Measurements from ENCODE around the gene DVL2.

DNA sequence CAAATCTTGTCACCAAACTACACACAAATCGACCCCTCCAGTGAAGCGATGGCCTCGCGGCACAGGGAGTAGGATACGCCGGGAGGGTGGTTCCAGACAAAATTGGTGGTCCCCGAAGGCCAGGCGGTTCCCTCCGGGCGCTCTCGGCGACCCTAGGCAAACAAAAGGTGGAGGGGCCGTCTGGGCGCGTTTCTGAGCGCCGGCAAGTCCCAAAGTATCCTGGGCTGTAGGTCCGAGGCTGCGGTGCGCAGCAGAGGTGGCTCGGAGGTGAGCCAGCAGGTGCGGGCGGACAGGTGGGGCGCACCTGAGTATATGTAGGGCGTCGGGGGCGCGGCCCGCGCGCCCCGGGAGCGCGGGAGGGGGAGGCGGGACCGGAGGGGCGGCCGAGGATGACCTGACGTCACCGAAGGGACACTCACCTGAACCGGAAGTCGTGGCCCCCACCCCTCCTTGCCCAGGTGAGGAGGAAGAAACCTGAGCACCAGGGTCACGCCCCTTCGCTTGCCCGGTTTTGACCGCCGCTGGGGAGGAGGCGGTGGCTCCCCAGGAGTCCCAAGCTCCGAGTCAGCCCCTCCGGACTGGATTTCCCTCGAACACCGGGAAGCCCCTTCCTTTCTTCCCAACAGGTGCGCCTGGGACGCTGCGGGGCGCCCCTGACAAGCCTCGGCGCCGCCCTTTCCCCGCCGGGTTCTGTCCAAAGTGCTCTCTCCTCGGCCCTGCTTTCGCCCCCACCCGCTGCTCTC is 28.0 kb upstream of the DVL2 start, which contains the start of gene CLDN7:
- TF ChIP-seq, protein P1, sequence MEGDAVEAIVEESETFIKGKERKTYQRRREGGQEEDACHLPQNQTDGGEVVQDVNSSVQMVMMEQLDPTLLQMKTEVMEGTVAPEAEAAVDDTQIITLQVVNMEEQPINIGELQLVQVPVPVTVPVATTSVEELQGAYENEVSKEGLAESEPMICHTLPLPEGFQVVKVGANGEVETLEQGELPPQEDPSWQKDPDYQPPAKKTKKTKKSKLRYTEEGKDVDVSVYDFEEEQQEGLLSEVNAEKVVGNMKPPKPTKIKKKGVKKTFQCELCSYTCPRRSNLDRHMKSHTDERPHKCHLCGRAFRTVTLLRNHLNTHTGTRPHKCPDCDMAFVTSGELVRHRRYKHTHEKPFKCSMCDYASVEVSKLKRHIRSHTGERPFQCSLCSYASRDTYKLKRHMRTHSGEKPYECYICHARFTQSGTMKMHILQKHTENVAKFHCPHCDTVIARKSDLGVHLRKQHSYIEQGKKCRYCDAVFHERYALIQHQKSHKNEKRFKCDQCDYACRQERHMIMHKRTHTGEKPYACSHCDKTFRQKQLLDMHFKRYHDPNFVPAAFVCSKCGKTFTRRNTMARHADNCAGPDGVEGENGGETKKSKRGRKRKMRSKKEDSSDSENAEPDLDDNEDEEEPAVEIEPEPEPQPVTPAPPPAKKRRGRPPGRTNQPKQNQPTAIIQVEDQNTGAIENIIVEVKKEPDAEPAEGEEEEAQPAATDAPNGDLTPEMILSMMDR (IDR thresholded peaks at IDR 0.05; ENCODE audit: extremely low read depth in 1 of 2, insufficient read depth in 1 of 2, low read depth in 1 of 2, low read length in 2 of 2), result no peak
- TF ChIP-seq JUN (IDR thresholded peaks at IDR 0.05; ENCODE audit: borderline replicate concordance, insufficient read depth, insufficient read length, low read depth), result no peak
- no peak for TF ChIP-seq POLR2A (IDR thresholded peaks at IDR 0.05; ENCODE audit: low read depth, low read length)
- no peak for TF ChIP-seq EZH2 (IDR thresholded peaks at IDR 0.05; ENCODE audit: borderline replicate concordance, low read depth, low read length, severe bottlenecking)
- TF ChIP-seq GATA2 (IDR thresholded peaks at IDR 0.05; ENCODE audit: insufficient read depth, insufficient read length, low read depth, low read length), result no peak
- TF ChIP-seq FOS (IDR thresholded peaks at IDR 0.05; ENCODE audit: borderline replicate concordance, insufficient read depth, low read length), result no peak

Measured in endothelial cell of umbilical vein (primary cell).